Measurements from ENCODE around the gene AGT.

DNA sequence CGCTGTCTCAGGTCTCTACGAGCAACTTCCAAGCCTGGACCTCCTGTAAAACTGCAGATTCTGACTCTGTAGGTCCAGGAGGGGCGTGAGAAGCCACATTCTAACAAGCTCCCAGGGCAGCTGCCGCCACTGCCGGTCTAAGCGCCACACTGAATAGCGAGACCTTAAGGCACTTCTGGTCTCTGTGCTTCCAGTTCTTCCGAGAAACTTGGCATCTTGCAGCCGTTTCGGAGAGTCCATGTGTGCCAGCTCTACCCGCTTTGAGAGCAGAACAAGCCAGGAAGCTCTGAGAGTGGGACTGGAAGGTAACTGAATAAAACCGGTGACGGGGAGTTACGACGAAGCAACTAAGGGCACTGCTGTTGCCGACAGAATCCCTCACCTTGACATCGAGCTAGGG is 12.5 kb downstream of the AGT start:
- TF ChIP-seq GATA2 (IDR thresholded peaks at IDR 0.05; ENCODE audit: low read depth, low read length) (no peak), GATA3 (IDR thresholded peaks at IDR 0.05; ENCODE audit: low read depth, low read length) (no peak)
